ENCODE measurements around the gene AGTRAP.

The AGTRAP gene

GRCh38 chr1:11796036-11796828, 60.3 kb downstream of the AGTRAP start:
- Histone ChIP-seq H3K36me3 (peaks cover 85% of the 10 kb centered on the region), H3K4me3 (ENCODE audit: low read depth in 1 of 2, low read length in 1 of 2) (no peak overlapping the region), H3K4me1 (ENCODE audit: control insufficient read depth in 1 of 2, insufficient read depth in 1 of 2, low read depth in 1 of 2, low read length in 1 of 2) (no peaks in the 10 kb centered on the region), H3K27ac (no peak overlapping the region), H3K27me3 (no peaks in the 10 kb centered on the region), H3K9me3 (no peaks in the 10 kb centered on the region)
- TF ChIP-seq CTCF (IDR thresholded peaks at IDR 0.05) = no peak

GRCh38 chr1:11797525-11798216, 61.7 kb downstream of the AGTRAP start:
- Histone ChIP-seq H3K27me3 (no peaks in the 10 kb centered on the region), H3K9me3 (no peaks in the 10 kb centered on the region), H3K36me3 (peaks cover 75% of the 10 kb centered on the region), H3K4me1 (ENCODE audit: control insufficient read depth in 1 of 2, insufficient read depth in 1 of 2, low read depth in 1 of 2, low read length in 1 of 2) (peaks cover 1 to 8% of the 10 kb centered on the region in 2 experiments), H3K27ac (no peak overlapping the region), H3K4me3 (ENCODE audit: low read depth in 1 of 2, low read length in 1 of 2) (no peak overlapping the region)
- TF ChIP-seq CTCF (IDR thresholded peaks at IDR 0.05) = no peak

GRCh38 chr1:11799099-11799498, 63.2 kb downstream of the AGTRAP start:
- Histone ChIP-seq H3K36me3 (peaks cover 62% of the 10 kb centered on the region), H3K9me3 (no peaks in the 10 kb centered on the region), H3K4me1 (ENCODE audit: control insufficient read depth in 1 of 2, insufficient read depth in 1 of 2, low read depth in 1 of 2, low read length in 1 of 2) (peaks cover 16 to 22% of the 10 kb centered on the region in 2 experiments), H3K27ac (no peak overlapping the region), H3K4me3 (ENCODE audit: low read depth in 1 of 2, low read length in 1 of 2) (no peak overlapping the region), H3K27me3 (no peaks in the 10 kb centered on the region)
- TF ChIP-seq CTCF (IDR thresholded peaks at IDR 0.05) = no peak

- Histone ChIP-seq H3K27ac (no peak overlapping the region), H3K9me3 (no peaks in the 10 kb centered on the region), H3K4me3 (ENCODE audit: low read depth in 1 of 2, low read length in 1 of 2) (no peak overlapping the region), H3K36me3 (peaks cover 54% of the 10 kb centered on the region), H3K27me3 (no peaks in the 10 kb centered on the region), H3K4me1 (ENCODE audit: control insufficient read depth in 1 of 2, insufficient read depth in 1 of 2, low read depth in 1 of 2, low read length in 1 of 2) (peaks cover 24 to 29% of the 10 kb centered on the region in 2 experiments)
- TF ChIP-seq CTCF (IDR thresholded peaks at IDR 0.05) = no peak
Observed at GRCh38 chr1:11799896-11800295, 64.0 kb downstream of the AGTRAP start.

GRCh38 chr1:11800391-11800755, 64.4 kb downstream of the AGTRAP start:
- Histone ChIP-seq H3K4me3 (ENCODE audit: low read depth in 1 of 2, low read length in 1 of 2) (no peak overlapping the region), H3K4me1 (ENCODE audit: control insufficient read depth in 1 of 2, insufficient read depth in 1 of 2, low read depth in 1 of 2, low read length in 1 of 2) (peaks cover 28 to 34% of the 10 kb centered on the region in 2 experiments), H3K27me3 (no peaks in the 10 kb centered on the region), H3K9me3 (no peaks in the 10 kb centered on the region), H3K27ac (no peak overlapping the region), H3K36me3 (peaks cover 50% of the 10 kb centered on the region)
- TF ChIP-seq CTCF (IDR thresholded peaks at IDR 0.05) = no peak
